ENCODE data around the gene KIF2C.
"Not testable (repeated sequence)": the region's sequence is repeated elsewhere in the genome, so short reads cannot be mapped to it uniquely, and the experiment has no call there.

Gene KIF2C

DNA sequence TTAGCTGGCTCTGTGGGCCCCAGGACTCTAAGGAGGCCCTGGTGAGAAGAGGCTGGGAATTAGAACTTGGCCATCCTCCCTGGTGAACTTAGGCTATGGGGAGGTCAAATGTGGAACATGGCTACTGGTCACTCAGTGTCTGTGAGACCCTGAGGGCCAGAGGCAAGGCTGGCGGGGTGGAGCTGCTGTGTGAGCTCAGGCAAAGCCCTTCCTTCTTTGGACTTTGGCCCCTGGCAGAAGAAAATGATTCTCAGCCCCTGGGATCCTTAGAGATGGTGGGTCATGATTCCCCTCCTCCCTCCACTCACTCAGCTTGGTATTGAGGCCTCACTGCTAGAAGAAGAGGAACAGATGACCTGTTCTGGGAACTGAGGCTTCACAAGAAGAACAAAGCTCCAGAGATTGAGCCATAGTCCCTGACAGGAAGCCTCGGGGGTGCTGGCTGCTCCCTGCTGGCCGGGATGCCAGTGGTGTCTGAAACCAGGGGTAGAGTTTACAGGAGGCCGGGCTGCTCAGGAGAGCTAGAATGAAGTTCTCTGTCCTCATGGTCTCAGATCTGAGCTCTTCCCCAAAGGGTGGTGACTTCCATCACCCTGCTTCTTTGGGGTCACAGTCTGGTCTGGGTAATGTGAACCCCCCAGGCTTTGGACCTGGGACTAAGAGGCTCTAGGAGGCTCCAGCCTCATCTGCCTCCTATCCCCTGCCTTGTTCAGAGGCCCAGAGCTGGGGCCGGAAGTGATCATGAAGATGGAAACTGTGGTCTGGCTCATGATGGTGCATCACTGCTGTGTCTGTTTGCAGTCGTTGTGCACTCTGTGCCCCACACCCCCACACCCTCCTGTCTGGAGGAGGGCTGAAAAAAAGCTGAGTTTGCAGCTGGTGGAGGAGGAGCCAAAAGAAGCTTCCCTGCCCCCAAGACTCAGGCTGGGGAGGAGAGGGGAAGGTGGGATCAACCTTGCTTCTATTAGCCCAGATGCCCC is 69.6 kb downstream of the KIF2C start:
- Histone ChIP-seq H3K4me1 (ENCODE audit: low read depth, poor library complexity, severe bottlenecking) (peaks cover 63% of the 10 kb centered on the region), H3K4me3 (IDR thresholded peaks at IDR 0.05; ENCODE audit: insufficient read depth, low read depth, low read length) (no peak overlapping the region), H3K4me2 (peak overlapping the region; percentile 56), H2AFZ (ENCODE audit: low read depth) (peak overlapping the region; percentile 21; the same call in 1 of the 2 replicates), H3K36me3 (ENCODE audit: insufficient read depth) (no peaks in the 10 kb centered on the region), H3K27ac (peak overlapping the region; percentile 90), H3K79me2 (ENCODE audit: insufficient read depth, low read depth) (no peaks in the 10 kb centered on the region), H4K20me1 (ENCODE audit: insufficient read depth) (no peaks in the 10 kb centered on the region), H3K9ac (peak overlapping the region; percentile 40), H3K27me3 (ENCODE audit: insufficient read depth, low read depth) (no peaks in the 10 kb centered on the region)
- no peak for TF ChIP-seq CTCF (conservative IDR thresholded peaks at IDR 0.05; ENCODE audit: low read depth, low read length)

DNA sequence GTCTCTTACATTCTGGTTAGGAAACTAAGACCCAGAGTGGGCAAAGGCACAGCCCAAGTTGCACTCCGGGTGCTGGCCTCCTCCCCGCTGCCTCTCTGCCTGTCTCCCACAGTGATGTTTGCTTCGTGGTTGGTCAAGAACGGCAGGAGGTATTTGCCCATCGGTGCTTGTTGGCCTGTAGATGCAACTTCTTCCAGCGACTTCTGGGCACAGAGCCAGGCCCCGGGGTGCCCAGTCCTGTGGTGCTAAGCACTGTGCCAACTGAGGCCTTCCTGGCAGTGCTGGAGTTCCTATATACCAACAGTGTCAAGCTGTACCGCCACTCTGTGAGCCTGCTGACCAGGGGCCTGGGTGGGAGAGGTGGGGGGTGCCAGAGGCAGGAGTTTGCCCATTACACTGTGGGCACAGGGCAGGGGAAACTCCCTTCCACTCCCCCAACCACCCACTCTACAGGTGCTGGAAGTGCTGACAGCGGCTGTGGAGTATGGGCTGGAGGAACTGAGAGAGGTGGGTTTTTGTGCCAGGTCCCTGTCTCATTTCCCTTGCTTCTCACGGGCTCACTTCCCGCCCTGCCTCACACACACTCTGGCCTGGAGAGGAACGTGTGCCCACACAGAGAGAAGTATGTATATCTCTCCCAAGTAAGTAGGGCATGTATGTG is 70.6 kb downstream of the KIF2C start:
- peak overlapping the region; percentile 21; the same call in 1 of the 2 replicates for H2AFZ ChIP-seq (ENCODE audit: low read depth)
- no peaks in the 10 kb centered on the region for H4K20me1 ChIP-seq (ENCODE audit: insufficient read depth)
- no peak overlapping the region for H3K4me3 ChIP-seq (IDR thresholded peaks at IDR 0.05; ENCODE audit: insufficient read depth, low read depth, low read length)
- peak overlapping the region; percentile 90 for H3K27ac ChIP-seq
- H3K36me3 ChIP-seq (ENCODE audit: insufficient read depth), result no peaks in the 10 kb centered on the region
- peak overlapping the region; percentile 56 for H3K4me2 ChIP-seq
- H3K27me3 ChIP-seq (ENCODE audit: insufficient read depth, low read depth), result no peaks in the 10 kb centered on the region
- no peaks in the 10 kb centered on the region for H3K79me2 ChIP-seq (ENCODE audit: insufficient read depth, low read depth)
- TF ChIP-seq CTCF (conservative IDR thresholded peaks at IDR 0.05; ENCODE audit: low read depth, low read length), result no peak
- peak overlapping the region; percentile 31; the same call in 1 of the 2 replicates for H3K9ac ChIP-seq
- H3K4me1 ChIP-seq (ENCODE audit: low read depth, poor library complexity, severe bottlenecking), result peaks cover 63% of the 10 kb centered on the region

DNA sequence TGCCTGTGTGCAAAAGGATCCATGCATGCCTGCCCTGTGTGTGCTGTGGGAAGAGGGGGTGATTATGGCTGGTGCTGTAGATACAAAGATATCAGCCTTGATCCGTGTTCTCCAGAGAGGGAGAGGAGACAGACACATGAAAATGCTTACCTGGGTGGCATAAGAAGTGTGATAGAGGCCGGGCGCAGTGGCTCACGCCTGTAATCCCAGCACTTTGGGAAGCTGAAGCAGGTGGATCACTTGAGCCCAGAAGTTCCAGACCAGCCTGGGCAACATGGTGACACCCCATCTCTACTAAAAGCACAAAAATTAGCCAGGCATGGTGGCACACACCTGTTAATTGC is 71.1 kb downstream of the KIF2C start:
- H3K9ac ChIP-seq, result peak overlapping the region; percentile 31; the same call in 1 of the 2 replicates
- not testable (repeated sequence) for H3K36me3 ChIP-seq (ENCODE audit: insufficient read depth)

DNA sequence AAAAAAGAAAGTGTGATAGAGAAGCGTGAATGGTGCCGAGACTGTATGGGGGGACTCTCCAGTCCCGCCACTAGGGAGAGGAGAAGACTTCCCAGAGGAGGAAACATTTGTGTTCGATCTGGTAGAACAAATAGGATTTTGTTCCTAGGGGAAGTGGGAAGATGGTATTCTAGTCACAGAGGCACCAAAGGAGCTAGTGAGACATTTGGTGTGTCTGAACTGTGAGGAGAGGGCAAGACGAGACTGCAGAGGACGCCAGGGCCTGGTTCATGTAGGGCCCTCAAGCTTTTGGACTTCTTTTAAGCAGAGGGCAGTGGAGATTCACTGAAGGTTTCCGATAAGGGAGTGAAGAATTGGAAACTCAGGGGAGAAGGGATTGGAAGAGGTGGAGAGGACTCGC is 71.6 kb downstream of the KIF2C start:
- Histone ChIP-seq H3K4me3 (IDR thresholded peaks at IDR 0.05; ENCODE audit: insufficient read depth, low read depth, low read length) (no peak overlapping the region), H3K4me1 (ENCODE audit: low read depth, poor library complexity, severe bottlenecking) (peaks cover 60% of the 10 kb centered on the region), H2AFZ (ENCODE audit: low read depth) (no peak overlapping the region), H3K79me2 (ENCODE audit: insufficient read depth, low read depth) (no peaks in the 10 kb centered on the region), H3K27ac (peak overlapping the region; percentile 90; the same call in 1 of the 2 replicates), H3K36me3 (ENCODE audit: insufficient read depth) (no peaks in the 10 kb centered on the region), H3K4me2 (no peak overlapping the region), H3K9ac (no peak overlapping the region), H4K20me1 (ENCODE audit: insufficient read depth) (no peaks in the 10 kb centered on the region), H3K27me3 (ENCODE audit: insufficient read depth, low read depth) (no peaks in the 10 kb centered on the region)
- TF ChIP-seq CTCF (conservative IDR thresholded peaks at IDR 0.05; ENCODE audit: low read depth, low read length), result no peak

More for the DNA sequence above, 71.1 kb downstream of the KIF2C start:
- Histone ChIP-seq H3K27ac (peak overlapping the region; percentile 90), H3K4me2 (peak overlapping the region; percentile 56), H2AFZ (ENCODE audit: low read depth) (peak overlapping the region; percentile 21; the same call in 1 of the 2 replicates), H3K4me1 (ENCODE audit: low read depth, poor library complexity, severe bottlenecking) (peaks cover 63% of the 10 kb centered on the region)
- not testable (repeated sequence) for H3K79me2 ChIP-seq (ENCODE audit: insufficient read depth, low read depth); H3K27me3 ChIP-seq (ENCODE audit: insufficient read depth, low read depth); H3K4me3 ChIP-seq (IDR thresholded peaks at IDR 0.05; ENCODE audit: insufficient read depth, low read depth, low read length); H4K20me1 ChIP-seq (ENCODE audit: insufficient read depth)

Data from KMS-11 (cell line).